Measurements from ENCODE around the gene NXPH1. TPM values are rescaled to one million over a fixed set of nuclear protein-coding genes. Genes with fewer than 3 reads are reported as not detected.

Gene NXPH1
- total and polyA plus RNA-seq, 2 experiments from 2014 or later: 0.45 to 3.0 TPM

DNA sequence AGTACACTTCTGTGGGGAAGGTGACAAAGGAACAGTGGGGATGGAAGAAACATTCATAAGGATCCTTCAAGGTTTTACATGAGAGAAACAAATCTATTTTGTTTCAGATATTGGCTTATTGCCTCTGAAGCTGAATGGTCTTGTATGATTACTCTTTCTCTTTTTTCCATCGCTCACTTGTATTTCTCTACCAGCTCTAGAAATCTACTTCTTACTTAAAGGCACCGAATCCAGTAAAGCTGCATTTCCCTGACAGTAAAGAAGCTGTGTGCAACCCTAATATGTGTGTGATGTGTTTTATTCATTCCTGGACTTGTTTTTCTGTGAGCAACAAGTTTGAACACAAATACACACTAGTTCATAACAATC lies 45.2 kb upstream of the NXPH1 start:
- Mint-ChIP-seq H3K27me3 (ENCODE audit: insufficient read depth, low read depth, poor library complexity) (no peaks in the 10 kb centered on the region), H3K36me3 (ENCODE audit: low read depth) (no peaks in the 10 kb centered on the region)
- DNase-seq (ENCODE audit: low spot score): no peak

DNA sequence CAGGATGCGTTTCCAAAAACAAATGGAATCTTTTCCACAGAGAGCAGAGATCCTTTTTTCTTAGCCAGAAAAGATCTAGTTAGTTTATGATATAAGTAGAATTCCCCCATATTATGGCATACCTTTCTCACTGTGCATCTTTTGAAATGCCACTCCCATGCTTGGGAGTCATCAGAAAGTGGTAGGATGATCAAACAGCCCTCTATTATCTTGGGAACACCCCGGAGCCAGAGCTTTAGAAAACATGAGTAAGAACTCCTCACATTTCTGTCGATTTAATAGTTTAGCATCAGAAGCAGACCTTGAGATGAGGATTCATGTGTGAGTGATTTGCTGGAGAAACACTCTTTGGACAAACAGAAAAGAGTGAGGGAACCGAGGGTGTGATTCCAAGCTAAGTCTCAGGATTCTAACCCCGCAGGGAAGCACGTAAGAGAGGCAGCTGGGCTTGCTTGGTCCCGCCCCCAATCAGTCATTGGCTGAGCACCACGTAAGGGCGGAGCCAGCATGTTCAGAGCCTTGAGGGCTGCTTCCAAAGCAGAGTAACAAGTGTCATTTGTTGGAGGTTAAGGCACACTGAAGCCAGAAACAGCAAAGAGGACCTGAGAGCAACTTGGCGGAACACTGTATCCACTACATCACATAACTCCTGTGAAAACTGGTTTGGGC lies 43.7 kb upstream of the NXPH1 start:
- no peaks in the 10 kb centered on the region for H4K20me1 ChIP-seq (replicated peaks; ENCODE audit: insufficient read depth)
- H3K27ac ChIP-seq (ENCODE audit: low read depth): peak overlapping the region; percentile 24; the same call in 1 of the 2 replicates
- no peaks in the 10 kb centered on the region for H3K27me3 Mint-ChIP-seq (ENCODE audit: insufficient read depth, low read depth, poor library complexity)
- no peak overlapping the region for H3K27ac Mint-ChIP-seq
- H3K4me2 ChIP-seq: peak overlapping the region; percentile 68
- H3K9me2 ChIP-seq (ENCODE audit: insufficient read depth): no peaks in the 10 kb centered on the region
- H3K4me1 ChIP-seq (ENCODE audit: insufficient read depth): peaks cover 27% of the 10 kb centered on the region
- no peaks in the 10 kb centered on the region for H3K36me3 Mint-ChIP-seq (ENCODE audit: low read depth)
- TF ChIP-seq POLR2AphosphoS5 (IDR thresholded peaks at IDR 0.05; ENCODE audit: low read depth) (peak; percentile 52), ZNF331 (CRISPR knock-in tag; IDR thresholded peaks at IDR 0.05; ENCODE audit: low read depth) (no peak)
- no peaks in the 10 kb centered on the region for H3K36me3 ChIP-seq (ENCODE audit: insufficient read depth)
- DNase-seq (ENCODE audit: low spot score) (peak; percentile 93), ATAC-seq (peak; percentile 100)
- peak overlapping the region; percentile 66 for H3K4me3 Mint-ChIP-seq
- peak overlapping the region; percentile 38; the same call in 1 of the 2 replicates for H2AFZ ChIP-seq
- no peaks in the 10 kb centered on the region for H3K79me2 ChIP-seq (replicated peaks; ENCODE audit: insufficient read depth)
- H3K9me3 Mint-ChIP-seq: no peaks in the 10 kb centered on the region
- no peaks in the 10 kb centered on the region for H3K27me3 ChIP-seq (ENCODE audit: insufficient read depth)
- no peaks in the 10 kb centered on the region for H3F3A ChIP-seq (replicated peaks; ENCODE audit: low read depth)
- peaks cover 32% of the 10 kb centered on the region for H3K4me1 Mint-ChIP-seq
- H3K4me3 ChIP-seq: peak overlapping the region; percentile 43

More for the DNA sequence above, 45.2 kb upstream of the NXPH1 start:
- H3K79me2 ChIP-seq (replicated peaks; ENCODE audit: insufficient read depth): no peaks in the 10 kb centered on the region
- H3K4me1 Mint-ChIP-seq: peaks cover 32% of the 10 kb centered on the region
- peaks cover 27% of the 10 kb centered on the region for H3K4me1 ChIP-seq (ENCODE audit: insufficient read depth)
- H3K4me2 ChIP-seq: no peak overlapping the region
- no peaks in the 10 kb centered on the region for H4K20me1 ChIP-seq (replicated peaks; ENCODE audit: insufficient read depth)
- H2AFZ ChIP-seq: 0 out of 2 replicates have a peak overlapping the region, but pooled peaks have one; percentile 21
- no peaks in the 10 kb centered on the region for H3F3A ChIP-seq (replicated peaks; ENCODE audit: low read depth)
- H3K4me3 Mint-ChIP-seq: no peak overlapping the region
- no peaks in the 10 kb centered on the region for H3K27me3 ChIP-seq (ENCODE audit: insufficient read depth)
- no peaks in the 10 kb centered on the region for H3K9me2 ChIP-seq (ENCODE audit: insufficient read depth)
- H3K9me3 Mint-ChIP-seq: no peaks in the 10 kb centered on the region
- no peaks in the 10 kb centered on the region for H3K36me3 ChIP-seq (ENCODE audit: insufficient read depth)
- H3K4me3 ChIP-seq: no peak overlapping the region
- no peak overlapping the region for H3K27ac Mint-ChIP-seq
- no peak for TF ChIP-seq ZNF114 (CRISPR knock-in tag; IDR thresholded peaks at IDR 0.05)
- no peak for TF ChIP-seq EZH2 (IDR thresholded peaks at IDR 0.05; ENCODE audit: low read depth, unreplicated experiment)
- TF ChIP-seq STAT1 (IDR thresholded peaks at IDR 0.05; ENCODE audit: unreplicated experiment): no peak
- TF ChIP-seq, protein P1, sequence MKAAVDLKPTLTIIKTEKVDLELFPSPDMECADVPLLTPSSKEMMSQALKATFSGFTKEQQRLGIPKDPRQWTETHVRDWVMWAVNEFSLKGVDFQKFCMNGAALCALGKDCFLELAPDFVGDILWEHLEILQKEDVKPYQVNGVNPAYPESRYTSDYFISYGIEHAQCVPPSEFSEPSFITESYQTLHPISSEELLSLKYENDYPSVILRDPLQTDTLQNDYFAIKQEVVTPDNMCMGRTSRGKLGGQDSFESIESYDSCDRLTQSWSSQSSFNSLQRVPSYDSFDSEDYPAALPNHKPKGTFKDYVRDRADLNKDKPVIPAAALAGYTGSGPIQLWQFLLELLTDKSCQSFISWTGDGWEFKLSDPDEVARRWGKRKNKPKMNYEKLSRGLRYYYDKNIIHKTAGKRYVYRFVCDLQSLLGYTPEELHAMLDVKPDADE (IDR thresholded peaks at IDR 0.05): no peak
- TF ChIP-seq POLR2AphosphoS5 (IDR thresholded peaks at IDR 0.05; ENCODE audit: low read depth): no peak
- TF ChIP-seq EZH2phosphoT487 (IDR thresholded peaks at IDR 0.05; ENCODE audit: unreplicated experiment): no peak
- TF ChIP-seq ZNF331 (CRISPR knock-in tag; IDR thresholded peaks at IDR 0.05; ENCODE audit: low read depth): no peak
- TF ChIP-seq, protein P2, sequence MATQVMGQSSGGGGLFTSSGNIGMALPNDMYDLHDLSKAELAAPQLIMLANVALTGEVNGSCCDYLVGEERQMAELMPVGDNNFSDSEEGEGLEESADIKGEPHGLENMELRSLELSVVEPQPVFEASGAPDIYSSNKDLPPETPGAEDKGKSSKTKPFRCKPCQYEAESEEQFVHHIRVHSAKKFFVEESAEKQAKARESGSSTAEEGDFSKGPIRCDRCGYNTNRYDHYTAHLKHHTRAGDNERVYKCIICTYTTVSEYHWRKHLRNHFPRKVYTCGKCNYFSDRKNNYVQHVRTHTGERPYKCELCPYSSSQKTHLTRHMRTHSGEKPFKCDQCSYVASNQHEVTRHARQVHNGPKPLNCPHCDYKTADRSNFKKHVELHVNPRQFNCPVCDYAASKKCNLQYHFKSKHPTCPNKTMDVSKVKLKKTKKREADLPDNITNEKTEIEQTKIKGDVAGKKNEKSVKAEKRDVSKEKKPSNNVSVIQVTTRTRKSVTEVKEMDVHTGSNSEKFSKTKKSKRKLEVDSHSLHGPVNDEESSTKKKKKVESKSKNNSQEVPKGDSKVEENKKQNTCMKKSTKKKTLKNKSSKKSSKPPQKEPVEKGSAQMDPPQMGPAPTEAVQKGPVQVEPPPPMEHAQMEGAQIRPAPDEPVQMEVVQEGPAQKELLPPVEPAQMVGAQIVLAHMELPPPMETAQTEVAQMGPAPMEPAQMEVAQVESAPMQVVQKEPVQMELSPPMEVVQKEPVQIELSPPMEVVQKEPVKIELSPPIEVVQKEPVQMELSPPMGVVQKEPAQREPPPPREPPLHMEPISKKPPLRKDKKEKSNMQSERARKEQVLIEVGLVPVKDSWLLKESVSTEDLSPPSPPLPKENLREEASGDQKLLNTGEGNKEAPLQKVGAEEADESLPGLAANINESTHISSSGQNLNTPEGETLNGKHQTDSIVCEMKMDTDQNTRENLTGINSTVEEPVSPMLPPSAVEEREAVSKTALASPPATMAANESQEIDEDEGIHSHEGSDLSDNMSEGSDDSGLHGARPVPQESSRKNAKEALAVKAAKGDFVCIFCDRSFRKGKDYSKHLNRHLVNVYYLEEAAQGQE (IDR thresholded peaks at IDR 0.05; ENCODE audit: unreplicated experiment): no peak
- H3K27ac ChIP-seq (ENCODE audit: low read depth): no peak overlapping the region
- ATAC-seq: no peak
